Activated naive CD4-positive, alpha-beta T cell treated with anti-CD3 and anti-CD28 coated beads, Interleukin-2, amount 10 ng/mL, durations not matched to agents 7 days and 5 days (primary cell): ENCODE data around the gene MEIG1.
"Not testable (repeated sequence)": the region's sequence is repeated elsewhere in the genome, so short reads cannot be mapped to it uniquely, and the experiment has no call there.

ENCODE experiments used
- CTCF ChIA-PET: fragments of 350-600 bp; sonication (Branson Sonifier 250); formaldehyde crosslinking; loops from one replicate; lab custom pipeline; 2021; ENCODE audit warnings: antibody characterized with exemption; lab: Charles Lee
- DNase-seq: peaks from one replicate; pipeline ENCODE4 v3.0.0-alpha.2; 2020
- H3K27ac Mint-ChIP-seq: one replicate; pipeline ENCODE4 v1.8.0; 2021; ENCODE audit warnings: mild to moderate bottlenecking, moderate library complexity, mixed read lengths
- H3K27me3 Mint-ChIP-seq: one replicate; pipeline ENCODE4 v1.8.0; 2021; ENCODE audit warnings: mild to moderate bottlenecking, mixed read lengths
- H3K36me3 Mint-ChIP-seq: one replicate; pipeline ENCODE4 v1.8.0; 2021; ENCODE audit warnings: mixed read lengths
- H3K4me1 Mint-ChIP-seq: one replicate; pipeline ENCODE4 v1.8.0; 2021; ENCODE audit warnings: mixed read lengths
- H3K4me3 Mint-ChIP-seq: one replicate; pipeline ENCODE4 v1.8.0; 2021; ENCODE audit warnings: mild to moderate bottlenecking, moderate library complexity, mixed read lengths
- H3K9me3 Mint-ChIP-seq: one replicate; pipeline ENCODE4 v1.8.0; 2021; ENCODE audit warnings: mixed read lengths

The MEIG1 gene

GRCh38 chr10:14982744-14983143 is 23.6 kb downstream of the MEIG1 start:
- Mint-ChIP-seq H3K27ac (no peak overlapping the region), H3K9me3 (no peaks in the 10 kb centered on the region), H3K27me3 (peaks cover 8% of the 10 kb centered on the region), H3K36me3 (no peaks in the 10 kb centered on the region), H3K4me3 (no peak overlapping the region), H3K4me1 (no peaks in the 10 kb centered on the region)
- CTCF ChIA-PET, result interaction anchor here (2.7 kb wide), 1 partner anchor 11 kb away, joined by 12 read pairs; no protein-coding TSS in a partner anchor
- DNase-seq, result no peak

GRCh38 chr10:14989552-14989951 is 30.4 kb downstream of the MEIG1 start:
- H3K36me3 Mint-ChIP-seq, H3K4me3 Mint-ChIP-seq, DNase-seq, H3K4me1 Mint-ChIP-seq, H3K9me3 Mint-ChIP-seq, CTCF ChIA-PET, H3K27ac Mint-ChIP-seq: not testable (repeated sequence)
- H3K27me3 Mint-ChIP-seq, result peaks cover 18% of the 10 kb centered on the region

GRCh38 chr10:14991035-14991749 is 32.0 kb downstream of the MEIG1 start:
- not testable (repeated sequence) for H3K27ac Mint-ChIP-seq, H3K4me1 Mint-ChIP-seq, H3K4me3 Mint-ChIP-seq, H3K36me3 Mint-ChIP-seq, H3K9me3 Mint-ChIP-seq
- peaks cover 24% of the 10 kb centered on the region for H3K27me3 Mint-ChIP-seq
- DNase-seq, result peak; percentile 70
- CTCF ChIA-PET, result interaction anchor here (0.9 to 3.1 kb wide), 5 partner anchors 109 to 127 kb away, joined by 3 to 16 read pairs (median 4); no protein-coding TSS in a partner anchor

GRCh38 chr10:14992336-14992735 is 33.1 kb downstream of the MEIG1 start:
- not testable (repeated sequence) for DNase-seq, H3K9me3 Mint-ChIP-seq, H3K4me1 Mint-ChIP-seq, H3K4me3 Mint-ChIP-seq, H3K27ac Mint-ChIP-seq, H3K36me3 Mint-ChIP-seq
- H3K27me3 Mint-ChIP-seq, result peaks cover 19% of the 10 kb centered on the region
- CTCF ChIA-PET, result interaction anchor here (1.2 to 3.1 kb wide), 2 partner anchors 114 to 377 kb away, joined by 4 to 16 read pairs; no protein-coding TSS in a partner anchor

GRCh38 chr10:14993500-14994455 is 34.6 kb downstream of the MEIG1 start:
- peaks cover 19% of the 10 kb centered on the region for H3K27me3 Mint-ChIP-seq
- CTCF ChIA-PET, result interaction anchor here (3.1 kb wide), 1 partner anchor 112 kb away, joined by 16 read pairs; no protein-coding TSS in a partner anchor
- not testable (repeated sequence) for H3K9me3 Mint-ChIP-seq, H3K27ac Mint-ChIP-seq, H3K4me1 Mint-ChIP-seq, DNase-seq, H3K36me3 Mint-ChIP-seq, H3K4me3 Mint-ChIP-seq

- no peaks in the 10 kb centered on the region for H3K36me3 Mint-ChIP-seq
- H3K4me1 Mint-ChIP-seq, result peaks cover 3% of the 10 kb centered on the region
- H3K27me3 Mint-ChIP-seq, result peaks cover 24% of the 10 kb centered on the region
- CTCF ChIA-PET, result no interaction called here
- no peak for DNase-seq
- no peak overlapping the region for H3K27ac Mint-ChIP-seq
- H3K4me3 Mint-ChIP-seq, result no peak overlapping the region
- no peaks in the 10 kb centered on the region for H3K9me3 Mint-ChIP-seq
Observed at GRCh38 chr10:14995964-14996565, 36.9 kb downstream of the MEIG1 start.

GRCh38 chr10:15013530-15013929 is 54.3 kb downstream of the MEIG1 start:
- H3K9me3 Mint-ChIP-seq, H3K4me1 Mint-ChIP-seq, H3K4me3 Mint-ChIP-seq, CTCF ChIA-PET, H3K27me3 Mint-ChIP-seq, H3K27ac Mint-ChIP-seq, H3K36me3 Mint-ChIP-seq, DNase-seq: not testable (repeated sequence)

GRCh38 chr10:15015451-15015850 is 56.3 kb downstream of the MEIG1 start:
- Mint-ChIP-seq H3K4me3 (no peak overlapping the region), H3K4me1 (no peaks in the 10 kb centered on the region), H3K27ac (no peak overlapping the region), H3K27me3 (peaks cover 8% of the 10 kb centered on the region), H3K9me3 (no peaks in the 10 kb centered on the region), H3K36me3 (no peaks in the 10 kb centered on the region)
- DNase-seq, result no peak
- CTCF ChIA-PET, result no interaction called here

GRCh38 chr10:15020966-15021365 is 61.8 kb downstream of the MEIG1 start:
- CTCF ChIA-PET, H3K36me3 Mint-ChIP-seq, H3K27ac Mint-ChIP-seq, H3K9me3 Mint-ChIP-seq, H3K27me3 Mint-ChIP-seq, DNase-seq, H3K4me3 Mint-ChIP-seq: not testable (repeated sequence)
- H3K4me1 Mint-ChIP-seq, result peaks cover 12% of the 10 kb centered on the region
